ENCODE results near the gene EFHD2.

Gene EFHD2

DNA sequence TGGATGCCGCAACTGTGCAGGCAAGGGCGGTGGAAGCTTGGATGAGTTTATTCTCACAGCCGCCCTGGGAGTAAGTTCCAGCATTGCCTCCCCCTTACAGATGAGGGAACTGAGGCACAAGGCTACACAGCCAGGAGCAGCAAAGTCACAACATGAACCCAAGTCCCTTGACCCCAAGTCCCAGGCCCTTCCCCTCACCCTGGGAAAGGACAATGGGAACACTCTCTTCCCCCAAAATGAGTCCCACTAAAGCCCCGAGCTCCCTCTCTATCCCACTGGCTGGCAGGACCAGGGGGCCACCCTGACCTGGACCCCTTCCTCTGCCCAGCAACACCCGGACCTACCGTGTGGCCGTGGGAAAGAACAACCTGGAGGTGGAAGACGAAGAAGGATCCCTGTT is 32.4 kb downstream of the EFHD2 start:
- no peaks in the 10 kb centered on the region for H3K36me3 ChIP-seq (ENCODE audit: control insufficient read depth in 2 of 2, insufficient read depth in 1 of 2, low read length in 2 of 2)
- no peak overlapping the region for H3K4me3 ChIP-seq (ENCODE audit: low read depth, low read length)
- TF ChIP-seq HOXA7 (CRISPR knock-in tag; IDR thresholded peaks at IDR 0.05; ENCODE audit: borderline replicate concordance) (no peak), ZIC2 (tag by site-specific recombination; IDR thresholded peaks at IDR 0.05) (no peak), ZNF221 (tag by site-specific recombination; IDR thresholded peaks at IDR 0.05; ENCODE audit: borderline replicate concordance) (no peak), ZBTB49 (tag by site-specific recombination; IDR thresholded peaks at IDR 0.05; ENCODE audit: low read depth) (no peak), SP7 (tag by site-specific recombination; IDR thresholded peaks at IDR 0.05) (no peak), ZNF10 (tag by site-specific recombination; IDR thresholded peaks at IDR 0.05) (no peak), ZNF777 (tag by site-specific recombination; IDR thresholded peaks at IDR 0.05; ENCODE audit: borderline replicate concordance) (no peak), PATZ1 (tag by site-specific recombination; IDR thresholded peaks at IDR 0.05) (no peak), ZNF19 (tag by site-specific recombination; IDR thresholded peaks at IDR 0.05; ENCODE audit: low read depth) (no peak), ZBTB26 (tag by site-specific recombination; optimal IDR thresholded peaks at IDR 0.05) (no peak)
- TF ChIP-seq, protein P1, sequence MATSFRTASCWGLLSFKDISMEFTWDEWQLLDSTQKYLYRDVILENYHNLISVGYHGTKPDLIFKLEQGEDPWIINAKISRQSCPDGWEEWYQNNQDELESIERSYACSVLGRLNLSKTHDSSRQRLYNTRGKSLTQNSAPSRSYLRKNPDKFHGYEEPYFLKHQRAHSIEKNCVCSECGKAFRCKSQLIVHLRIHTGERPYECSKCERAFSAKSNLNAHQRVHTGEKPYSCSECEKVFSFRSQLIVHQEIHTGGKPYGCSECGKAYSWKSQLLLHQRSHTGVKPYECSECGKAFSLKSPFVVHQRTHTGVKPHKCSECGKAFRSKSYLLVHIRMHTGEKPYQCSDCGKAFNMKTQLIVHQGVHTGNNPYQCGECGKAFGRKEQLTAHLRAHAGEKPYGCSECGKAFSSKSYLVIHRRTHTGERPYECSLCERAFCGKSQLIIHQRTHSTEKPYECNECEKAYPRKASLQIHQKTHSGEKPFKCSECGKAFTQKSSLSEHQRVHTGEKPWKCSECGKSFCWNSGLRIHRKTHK (tag by site-specific recombination; IDR thresholded peaks at IDR 0.05), result no peak
- TF ChIP-seq, protein P2, sequence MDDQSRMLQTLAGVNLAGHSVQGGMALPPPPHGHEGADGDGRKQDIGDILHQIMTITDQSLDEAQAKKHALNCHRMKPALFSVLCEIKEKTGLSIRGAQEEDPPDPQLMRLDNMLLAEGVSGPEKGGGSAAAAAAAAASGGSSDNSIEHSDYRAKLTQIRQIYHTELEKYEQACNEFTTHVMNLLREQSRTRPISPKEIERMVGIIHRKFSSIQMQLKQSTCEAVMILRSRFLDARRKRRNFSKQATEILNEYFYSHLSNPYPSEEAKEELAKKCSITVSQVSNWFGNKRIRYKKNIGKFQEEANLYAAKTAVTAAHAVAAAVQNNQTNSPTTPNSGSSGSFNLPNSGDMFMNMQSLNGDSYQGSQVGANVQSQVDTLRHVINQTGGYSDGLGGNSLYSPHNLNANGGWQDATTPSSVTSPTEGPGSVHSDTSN (CRISPR knock-in tag; IDR thresholded peaks at IDR 0.05), result no peak
- no peaks in the 10 kb centered on the region for H3K4me1 ChIP-seq (ENCODE audit: control insufficient read depth, insufficient read depth, low read length)
- no peak overlapping the region for H3K27ac ChIP-seq (ENCODE audit: extremely low read depth, low read depth, low read length)
- H3K9me3 ChIP-seq (ENCODE audit: control insufficient read depth, insufficient read depth, low read depth, low read length), result no peaks in the 10 kb centered on the region
- ChIA-PET POLR2A (no interaction called here), CTCF (no interaction called here)

- POLR2A ChIA-PET, result no interaction called here
- peak; percentile 74; the same call in 1 of the 2 replicates for TF ChIP-seq ZNF768 (tag by site-specific recombination; IDR thresholded peaks at IDR 0.05)
- TF ChIP-seq ZNF266 (tag by site-specific recombination; IDR thresholded peaks at IDR 0.05; ENCODE audit: low read depth), result no peak
- H3K27ac ChIP-seq (ENCODE audit: extremely low read depth, low read depth, low read length), result no peak overlapping the region
- H3K36me3 ChIP-seq (ENCODE audit: control insufficient read depth in 2 of 2, insufficient read depth in 1 of 2, low read length in 2 of 2), result no peaks in the 10 kb centered on the region
- H3K4me3 ChIP-seq (ENCODE audit: low read depth, low read length), result no peak overlapping the region
- H3K4me1 ChIP-seq (ENCODE audit: control insufficient read depth, insufficient read depth, low read length), result no peaks in the 10 kb centered on the region
- H3K9me3 ChIP-seq (ENCODE audit: control insufficient read depth, insufficient read depth, low read depth, low read length), result no peaks in the 10 kb centered on the region
- CTCF ChIA-PET, result interaction anchor here (0.8 kb wide), 1 partner anchor 119 kb away, joined by 5 read pairs; no protein-coding TSS in a partner anchor
These were observed 33.1 kb downstream of the EFHD2 start for GRCh38 chr1:15442759-15443158.

Data from HEK293 (cell line).